H9 (cell line): ENCODE results near the gene LINC01488. TPM values are rescaled to one million over a fixed set of nuclear protein-coding genes. Genes with fewer than 3 reads are reported as not detected.

Source experiments
- DNase-seq: peaks from one replicate; pipeline ENCODE4 v3.0.0-alpha.2; 2017
- H2AFZ ChIP-seq: one replicate; pipeline ENCODE4 v1.6.1; 2013; ENCODE audit warnings: mild to moderate bottlenecking, low read length, control low read depth, moderate library complexity
- H2AK5ac ChIP-seq: 2 replicates; pipeline ENCODE4 v1.6.1; 2013; ENCODE audit warnings: low read length, control low read depth, mixed read lengths; ENCODE audit not compliant: insufficient read length
- H2BK120ac ChIP-seq: one replicate; pipeline ENCODE4 v1.6.1; 2013; ENCODE audit warnings: low read depth, mild to moderate bottlenecking, low read length, control low read depth, inconsistent platforms; ENCODE audit not compliant: poor library complexity, severe bottlenecking
- H2BK12ac ChIP-seq: 2 replicates; pipeline ENCODE4 v1.6.1; 2013; ENCODE audit warnings: low read length, control low read depth, mixed read lengths, low read depth; ENCODE audit not compliant: insufficient read length
- H2BK15ac ChIP-seq: 2 replicates; pipeline ENCODE4 v1.6.1; 2013; ENCODE audit warnings: low read depth, low read length, control low read depth
- H2BK20ac ChIP-seq: one replicate; pipeline ENCODE4 v1.6.1; 2013; ENCODE audit warnings: low read depth, mild to moderate bottlenecking, low read length, control low read depth, inconsistent platforms; ENCODE audit not compliant: poor library complexity, severe bottlenecking
- H2BK5ac ChIP-seq: 2 replicates; pipeline ENCODE4 v1.6.1; 2013; ENCODE audit warnings: low read length, control low read depth, mixed read lengths; ENCODE audit not compliant: insufficient read length
- H3K14ac ChIP-seq: 2 replicates; pipeline ENCODE4 v1.6.1; 2013; ENCODE audit warnings: low read length, control low read depth; ENCODE audit not compliant: insufficient read depth
- H3K18ac ChIP-seq: 2 replicates; pipeline ENCODE4 v1.6.1; 2013; ENCODE audit warnings: low read depth, mild to moderate bottlenecking, mixed read lengths, low read length, control low read depth; ENCODE audit not compliant: insufficient read length
- H3K23ac ChIP-seq: 2 replicates; pipeline ENCODE4 v1.6.1; 2013; ENCODE audit warnings: low read length, control low read depth, mixed read lengths, low read depth; ENCODE audit not compliant: insufficient read length
- H3K23me2 ChIP-seq: 2 replicates; pipeline ENCODE4 v1.6.1; 2013; ENCODE audit warnings: low read depth, mild to moderate bottlenecking, mixed read lengths, low read length, control low read depth; ENCODE audit not compliant: insufficient read length, poor library complexity, severe bottlenecking
- H3K27ac ChIP-seq: 2 replicates; pipeline ENCODE4 v1.5.1; 2013; ENCODE audit warnings: low read length, control low read depth, mixed read lengths, low read depth; ENCODE audit not compliant: insufficient read length
- H3K27me3 ChIP-seq: 2 replicates; pipeline ENCODE4 v1.6.1; 2013; ENCODE audit warnings: low read length, control low read depth, inconsistent platforms; ENCODE audit not compliant: insufficient read depth
- H3K4ac ChIP-seq: 2 replicates; pipeline ENCODE4 v1.6.1; 2013; ENCODE audit warnings: low read depth, mild to moderate bottlenecking, control low read depth, inconsistent platforms, low read length, moderate library complexity
- H3K4me1 ChIP-seq: 2 replicates; pipeline ENCODE4 v1.6.1; 2013; ENCODE audit warnings: low read length, control low read depth, inconsistent platforms; ENCODE audit not compliant: insufficient read depth
- H3K4me2 ChIP-seq: 2 replicates; pipeline ENCODE4 v1.6.1; 2013; ENCODE audit warnings: low read length, control low read depth, mixed read lengths; ENCODE audit not compliant: insufficient read length, insufficient read depth
- H3K56ac ChIP-seq: 2 replicates; pipeline ENCODE4 v1.6.1; 2013; ENCODE audit warnings: low read depth, mild to moderate bottlenecking, mixed read lengths, low read length, control low read depth; ENCODE audit not compliant: insufficient read length
- H3K79me1 ChIP-seq: 2 replicates; pipeline ENCODE4 v1.6.1; 2013; ENCODE audit warnings: low read depth, mild to moderate bottlenecking, moderate library complexity, low read length, control low read depth, inconsistent platforms; ENCODE audit not compliant: insufficient read depth, poor library complexity, severe bottlenecking
- H3K79me2 ChIP-seq: 2 replicates; pipeline ENCODE4 v1.6.1; 2013; ENCODE audit warnings: low read length, control low read depth, inconsistent platforms; ENCODE audit not compliant: insufficient read depth
- H3K9ac ChIP-seq: 2 replicates; pipeline ENCODE4 v1.6.1; 2013; ENCODE audit warnings: low read length, control low read depth, mixed read lengths; ENCODE audit not compliant: insufficient read length; ENCODE audit errors: extremely low read depth
- H3K9me3 ChIP-seq: one replicate; pipeline ENCODE4 v1.6.1; 2013; ENCODE audit warnings: low read depth, low read length, inconsistent platforms; ENCODE audit not compliant: control insufficient read depth
- H3T11ph ChIP-seq: one replicate; pipeline ENCODE4 v1.6.1; 2013; ENCODE audit warnings: mild to moderate bottlenecking, low read length, control low read depth, inconsistent platforms
- H4K20me1 ChIP-seq: one replicate; pipeline ENCODE4 v1.6.1; 2013; ENCODE audit not compliant: control insufficient read depth, insufficient read length, insufficient read depth
- H4K5ac ChIP-seq: 2 replicates; pipeline ENCODE4 v1.6.1; 2013; ENCODE audit warnings: low read depth, mild to moderate bottlenecking, mixed read lengths, low read length, control low read depth; ENCODE audit not compliant: insufficient read length
- H4K8ac ChIP-seq: replicated peaks from 2 replicates; pipeline ENCODE4 v1.6.1; 2013; ENCODE audit warnings: low read length, control low read depth, mixed read lengths, low read depth; ENCODE audit not compliant: insufficient read length
- H4K91ac ChIP-seq: 2 replicates; pipeline ENCODE4 v1.6.1; 2013; ENCODE audit warnings: low read depth, mild to moderate bottlenecking, moderate library complexity, mixed read lengths, low read length, control low read depth; ENCODE audit not compliant: insufficient read length
- H3K27ac Mint-ChIP-seq, 3 experiments: 2 replicates in 2 of 3; 3 replicates in 1 of 3; pipeline ENCODE4 v1.8.0; 2020 to 2021; ENCODE audit warnings: mixed read lengths in 3 of 3, mild to moderate bottlenecking in 1 of 3, moderate library complexity in 1 of 3
- H3K27me3 Mint-ChIP-seq: 2 replicates; pipeline ENCODE4 v1.8.0; 2021; ENCODE audit warnings: low read depth, mild to moderate bottlenecking, moderate library complexity, mixed read lengths
- H3K36me3 Mint-ChIP-seq, 3 experiments: 2 replicates in 2 of 3; 3 replicates in 1 of 3; pipeline ENCODE4 v1.8.0; 2020 to 2021; ENCODE audit warnings: low read depth in 3 of 3, mixed read lengths in 3 of 3; ENCODE audit not compliant: insufficient read depth in 1 of 3
- H3K4me1 Mint-ChIP-seq, 2 experiments: 2 replicates each; pipeline ENCODE4 v1.8.0; 2020; ENCODE audit warnings: mixed read lengths in 2 of 2
- H3K4me3 Mint-ChIP-seq, 2 experiments: 2 replicates in 1 of 2; 3 replicates in 1 of 2; pipeline ENCODE4 v1.8.0; 2020 to 2021; ENCODE audit warnings: mild to moderate bottlenecking in 2 of 2, mixed read lengths in 2 of 2, moderate library complexity in 1 of 2
- H3K9me3 Mint-ChIP-seq, 2 experiments: 2 replicates in 1 of 2; 3 replicates in 1 of 2; pipeline ENCODE4 v1.8.0; 2020; ENCODE audit warnings: mild to moderate bottlenecking in 2 of 2, mixed read lengths in 2 of 2, moderate library complexity in 1 of 2
- WGBS: extraction: QIAGEN DNeasy Blood & Tissue Kit; methylation state at CpG from one replicate; pipeline ENCODE4 v1.1.7; 2013; ENCODE audit warnings: missing lambda C conversion rate, low lambda C conversion rate, mixed read lengths; ENCODE audit not compliant: insufficient read length; ENCODE audit errors: extremely low coverage; 5-methylcytosine and 5-hydroxymethylcytosine counted together
- total RNA-seq: library from RNA; stranded (reverse); gene quantifications from 2 replicates; pipeline ENCODE4 v1.2.1, GENCODE V29; 2021
- TF ChIP-seq, protein P1 (sequence below): fragments of 200-600 bp; sonication (generic); conservative IDR thresholded peaks from 3 replicates; pipeline ENCODE4 v1.8.0; 2021; ENCODE audit warnings: antibody characterized with exemption, mild to moderate bottlenecking

Gene LINC01488
- total RNA-seq, 1 experiment from 2014 or later, result not detected

DNA sequence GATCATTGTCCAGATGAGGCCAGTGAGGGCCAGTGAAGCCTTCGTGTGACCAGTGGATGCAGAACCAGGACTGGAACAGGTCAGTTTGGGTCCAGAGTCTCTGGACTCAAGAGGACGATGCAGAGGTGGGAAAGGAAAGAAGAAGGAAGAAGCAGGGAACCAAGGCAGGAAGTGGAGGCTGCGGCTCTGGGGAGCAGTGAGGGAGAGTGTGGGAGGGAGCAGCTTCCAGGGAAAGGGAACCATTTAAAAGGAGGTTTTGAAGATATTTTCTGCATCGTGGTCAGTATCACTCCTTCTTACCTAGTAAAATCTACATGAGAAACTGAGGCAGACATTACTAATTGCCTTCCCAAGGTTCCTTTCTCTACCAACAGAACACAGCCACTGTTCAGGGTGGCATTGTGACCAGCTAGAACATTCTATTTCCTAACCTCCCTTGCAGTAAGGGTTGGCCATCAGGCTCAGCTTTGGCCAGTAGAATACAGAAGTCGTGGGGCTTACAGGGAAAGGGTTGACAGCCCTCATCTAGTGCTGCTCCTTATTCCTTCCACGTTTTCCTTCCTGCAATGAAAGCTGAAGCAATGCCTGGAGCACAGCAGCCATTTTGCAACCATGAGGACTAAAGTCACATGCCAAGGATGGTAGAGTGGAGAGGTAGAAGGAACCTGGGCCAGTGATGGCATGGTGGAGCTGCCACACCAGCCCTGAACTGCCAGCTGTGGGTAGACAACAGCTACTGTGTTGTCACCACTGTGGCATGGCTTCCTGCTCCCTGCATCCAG is 29.1 kb upstream of the LINC01488 start:
- Mint-ChIP-seq H3K9me3 (peaks cover 4 to 6% of the 10 kb centered on the region in 2 experiments; a peak in 4 of 5 replicates), H3K4me3 (no peak overlapping the region), H3K27ac (no peak overlapping the region), H3K4me1 (peaks cover 9 to 18% of the 10 kb centered on the region in 2 experiments), H3K36me3 (peaks cover 3 to 5% (median 5%) of the 10 kb centered on the region in 3 experiments; a peak in 4 of 7 replicates), H3K27me3 (peaks cover 12% of the 10 kb centered on the region)
- H2BK15ac ChIP-seq, result no peak overlapping the region
- H3K9me3 ChIP-seq, result no peaks in the 10 kb centered on the region
- H3K23ac ChIP-seq, result no peak overlapping the region
- no peak overlapping the region for H2BK12ac ChIP-seq
- no peak overlapping the region for H2BK120ac ChIP-seq
- H3K79me2 ChIP-seq, result no peaks in the 10 kb centered on the region
- no peaks in the 10 kb centered on the region for H4K20me1 ChIP-seq
- H2AFZ ChIP-seq, result no peak overlapping the region
- H2BK5ac ChIP-seq, result no peak overlapping the region
- no peak overlapping the region for H4K91ac ChIP-seq
- no peaks in the 10 kb centered on the region for H3K23me2 ChIP-seq
- no peaks in the 10 kb centered on the region for H3K27me3 ChIP-seq
- H3K79me1 ChIP-seq, result no peaks in the 10 kb centered on the region
- H3K27ac ChIP-seq, result no peak overlapping the region
- no peak overlapping the region for H3K4me2 ChIP-seq
- no peak overlapping the region for H3K18ac ChIP-seq
- H3T11ph ChIP-seq, result no peak overlapping the region
- no peak overlapping the region for H3K14ac ChIP-seq
- peaks cover 3% of the 10 kb centered on the region; the same call in 1 of the 2 replicates for H3K4me1 ChIP-seq
- no peak for DNase-seq
- H2BK20ac ChIP-seq, result no peak overlapping the region
- no peak overlapping the region for H2AK5ac ChIP-seq
- H3K9ac ChIP-seq, result no peak overlapping the region
- H3K4ac ChIP-seq, result no peak overlapping the region
- H4K8ac ChIP-seq, result no peak overlapping the region
- WGBS, result no CpG with 5 or more reads among the region's 6 CpGs
- H4K5ac ChIP-seq, result no peak overlapping the region
- TF ChIP-seq, protein P1, sequence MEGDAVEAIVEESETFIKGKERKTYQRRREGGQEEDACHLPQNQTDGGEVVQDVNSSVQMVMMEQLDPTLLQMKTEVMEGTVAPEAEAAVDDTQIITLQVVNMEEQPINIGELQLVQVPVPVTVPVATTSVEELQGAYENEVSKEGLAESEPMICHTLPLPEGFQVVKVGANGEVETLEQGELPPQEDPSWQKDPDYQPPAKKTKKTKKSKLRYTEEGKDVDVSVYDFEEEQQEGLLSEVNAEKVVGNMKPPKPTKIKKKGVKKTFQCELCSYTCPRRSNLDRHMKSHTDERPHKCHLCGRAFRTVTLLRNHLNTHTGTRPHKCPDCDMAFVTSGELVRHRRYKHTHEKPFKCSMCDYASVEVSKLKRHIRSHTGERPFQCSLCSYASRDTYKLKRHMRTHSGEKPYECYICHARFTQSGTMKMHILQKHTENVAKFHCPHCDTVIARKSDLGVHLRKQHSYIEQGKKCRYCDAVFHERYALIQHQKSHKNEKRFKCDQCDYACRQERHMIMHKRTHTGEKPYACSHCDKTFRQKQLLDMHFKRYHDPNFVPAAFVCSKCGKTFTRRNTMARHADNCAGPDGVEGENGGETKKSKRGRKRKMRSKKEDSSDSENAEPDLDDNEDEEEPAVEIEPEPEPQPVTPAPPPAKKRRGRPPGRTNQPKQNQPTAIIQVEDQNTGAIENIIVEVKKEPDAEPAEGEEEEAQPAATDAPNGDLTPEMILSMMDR, result no peak
- no peak overlapping the region for H3K56ac ChIP-seq
